Esophagus muscularis mucosa (tissue), 4 donors: ENCODE measurements around the gene DCP1A. TPM values are rescaled to one million over a fixed set of nuclear protein-coding genes. Genes with fewer than 3 reads are reported as not detected.
"Not testable (repeated sequence)": the region's sequence is repeated elsewhere in the genome, so short reads cannot be mapped to it uniquely, and the experiment has no call there.

Experiments
- DNase-seq: peaks from one replicate; pipeline ENCODE4 v3.0.0-alpha.2; 2017; ENCODE audit errors: extremely low spot score
- H3K27ac ChIP-seq, 4 donors: fragments of 200-600 bp; sonication (generic); replicated peaks in 1 of 4; 1 replicate in 3 of 4; 2 replicates in 1 of 4; pipeline ENCODE4 v1.5.1; 2016 to 2019; ENCODE audit warnings: mild to moderate bottlenecking in 1 of 4
- H3K27me3 ChIP-seq, 4 donors: fragments of 200-600 bp; sonication (generic); one replicate each; pipeline versions ENCODE4 v1.5.1 to v1.6.0; 2016 to 2019
- H3K36me3 ChIP-seq, 4 donors: fragments of 200-600 bp; sonication (generic); one replicate each; pipeline ENCODE4 v1.5.1; 2016 to 2019
- H3K4me1 ChIP-seq, 4 donors: fragments of 200-600 bp; sonication (generic); one replicate each; pipeline ENCODE4 v1.5.1; 2016 to 2019
- H3K4me3 ChIP-seq, 4 donors: fragments of 200-600 bp; sonication (generic); 1 replicate in 2 of 4; 2 replicates in 2 of 4; pipeline ENCODE4 v1.5.1; 2016 to 2019; ENCODE audit warnings: mild to moderate bottlenecking in 4 of 4, moderate library complexity in 1 of 4
- H3K9me3 ChIP-seq, 4 donors: fragments of 200-600 bp; sonication (generic); 1 replicate in 3 of 4; 2 replicates in 1 of 4; pipeline ENCODE4 v1.5.1; 2016 to 2019
- CTCF ChIP-seq, 3 experiments: fragments of 200-600 bp in 2 of 3; fragments of 450-650 bp in 1 of 3; sonication (generic) in 2 of 3; IDR thresholded peaks; one replicate each; pipeline ENCODE4 v1.5.1; 2017 to 2019; ENCODE audit warnings: antibody characterized with exemption in 3 of 3, mild to moderate bottlenecking in 2 of 3, moderate library complexity in 1 of 3
- EP300 ChIP-seq: sonication (generic); formaldehyde crosslinking; IDR thresholded peaks from one replicate; pipeline ENCODE4 v1.6.1; 2017; ENCODE audit warnings: antibody characterized with exemption
- POLR2A ChIP-seq: fragments of 450-650 bp; IDR thresholded peaks from one replicate; pipeline ENCODE4 v1.6.1; 2017; ENCODE audit warnings: antibody characterized with exemption, moderate library complexity, mild to moderate bottlenecking, low read depth
- POLR2AphosphoS5 ChIP-seq, 2 donors: sonication (generic); formaldehyde crosslinking; IDR thresholded peaks; one replicate each; pipeline ENCODE4 v1.6.1; 2017; ENCODE audit warnings: antibody characterized with exemption in 2 of 2
- WGBS: methylation state at CpG from one replicate; pipeline ENCODE4 v1.1.5; 2018; 5-methylcytosine and 5-hydroxymethylcytosine counted together
- intact Hi-C: fragments of 100-400 bp; cut with DNase I; formaldehyde crosslinking; loops from one replicate; pipeline ENCODE4 v1.15.1; 2023
- total RNA-seq, 4 donors: library from RNA; depleted of rRNA; stranded (reverse); fragments of >200 nt; gene quantifications; one replicate each; pipeline versions ENCODE4 v1.1.0 to v1.2.1, GENCODE V29; 2016

Gene DCP1A
- total RNA-seq, 4 donors from 2014 or later = 17.0 to 26.4 (median 20.5) TPM

GRCh38 chr3:53255423-53255774 lies 91.9 kb downstream of the DCP1A start:
- TF ChIP-seq EP300 = no peak
- no peak for TF ChIP-seq POLR2A
- no peak for TF ChIP-seq POLR2AphosphoS5 (IDR thresholded peaks at IDR 0.05)
- no peak for TF ChIP-seq CTCF (IDR thresholded peaks at IDR 0.05)
- no peaks in the 10 kb centered on the region for H3K36me3 ChIP-seq
- H3K4me3 ChIP-seq = peak overlapping the region; percentile 82 to 99 (median 98)
- no peaks in the 10 kb centered on the region for H3K27me3 ChIP-seq
- H3K27ac ChIP-seq = peak overlapping the region; percentile 89 to 95 (median 92)
- 0% methylated on average over 3 of the region's 44 CpGs for WGBS
- no peaks in the 10 kb centered on the region for H3K9me3 ChIP-seq
- intact Hi-C loops = loop anchor here (5.0 kb wide), 1 partner anchor 92 kb away; the partner anchor contains the start of gene DCP1A
- peaks cover 51 to 57% (median 54%) of the 10 kb centered on the region in 4 donors for H3K4me1 ChIP-seq
- DNase-seq = no peak

- H3K27ac ChIP-seq = peak overlapping the region; percentile 89 to 95 (median 92)
- intact Hi-C loops = loop anchor here (5.0 kb wide), 1 partner anchor 93 kb away; the partner anchor contains the start of gene DCP1A
- WGBS = 2% methylated on average over 23 of the region's 32 CpGs
- TF ChIP-seq POLR2AphosphoS5 (IDR thresholded peaks at IDR 0.05) = peak; percentile 17 to 34
- TF ChIP-seq POLR2A = no peak
- peaks cover 57 to 62% (median 58%) of the 10 kb centered on the region in 4 donors for H3K4me1 ChIP-seq
- H3K36me3 ChIP-seq = no peaks in the 10 kb centered on the region
- no peaks in the 10 kb centered on the region for H3K27me3 ChIP-seq
- no peaks in the 10 kb centered on the region for H3K9me3 ChIP-seq
- DNase-seq = no peak
- H3K4me3 ChIP-seq = peak overlapping the region; percentile 82 to 99 (median 98)
Observed at GRCh38 chr3:53254509-53255422, 92.6 kb downstream of the DCP1A start.

- Histone ChIP-seq H3K9me3 (no peaks in the 10 kb centered on the region), H3K27me3 (no peaks in the 10 kb centered on the region), H3K4me1 (peaks cover 53 to 67% (median 66%) of the 10 kb centered on the region in 4 donors), H3K4me3 (peak overlapping the region; percentile 82 to 99 (median 98)), H3K27ac (peak overlapping the region; percentile 89 to 95 (median 92)), H3K36me3 (no peaks in the 10 kb centered on the region)
- TF ChIP-seq EP300 (no peak), CTCF (IDR thresholded peaks at IDR 0.05) (no peak), POLR2A (no peak), POLR2AphosphoS5 (IDR thresholded peaks at IDR 0.05) (no peak)
- DNase-seq = no peak
- intact Hi-C loops = no loop called here
- WGBS = 50% methylated on average over 7 of the region's 7 CpGs
Observed at GRCh38 chr3:53253707-53254508, 93.4 kb downstream of the DCP1A start.

- H3K27ac ChIP-seq = peak overlapping the region; percentile 55 to 95 (median 92)
- intact Hi-C loops, H3K27me3 ChIP-seq, H3K9me3 ChIP-seq, H3K36me3 ChIP-seq, DNase-seq: not testable (repeated sequence)
- peaks cover 59 to 77% (median 75%) of the 10 kb centered on the region in 4 donors for H3K4me1 ChIP-seq
- 85% methylated on average over 8 of the region's 8 CpGs for WGBS
- peak overlapping the region; percentile 20 to 99 (median 66) for H3K4me3 ChIP-seq
Observed at GRCh38 chr3:53252947-53253322, 94.4 kb downstream of the DCP1A start.

- peaks cover 59 to 82% (median 81%) of the 10 kb centered on the region in 4 donors for H3K4me1 ChIP-seq
- no peak for TF ChIP-seq EP300
- no peak for TF ChIP-seq POLR2A
- no peak for TF ChIP-seq CTCF (IDR thresholded peaks at IDR 0.05)
- TF ChIP-seq POLR2AphosphoS5 (IDR thresholded peaks at IDR 0.05) = no peak
- intact Hi-C loops = no loop called here
- H3K27me3 ChIP-seq = no peaks in the 10 kb centered on the region
- DNase-seq = no peak
- peak overlapping the region; percentile 55 to 95 (median 92) for H3K27ac ChIP-seq
- H3K36me3 ChIP-seq = no peaks in the 10 kb centered on the region
- peak overlapping the region; percentile 20 to 99 (median 66) for H3K4me3 ChIP-seq
- H3K9me3 ChIP-seq = no peaks in the 10 kb centered on the region
- WGBS = 48% methylated on average over 10 of the region's 10 CpGs
Observed at GRCh38 chr3:53252096-53252946, 95.0 kb downstream of the DCP1A start.
